ENCODE measurements around the gene PLEKHM1.
"Not testable (repeated sequence)": the region's sequence is repeated elsewhere in the genome, so short reads cannot be mapped to it uniquely, and the experiment has no call there.

DNA sequence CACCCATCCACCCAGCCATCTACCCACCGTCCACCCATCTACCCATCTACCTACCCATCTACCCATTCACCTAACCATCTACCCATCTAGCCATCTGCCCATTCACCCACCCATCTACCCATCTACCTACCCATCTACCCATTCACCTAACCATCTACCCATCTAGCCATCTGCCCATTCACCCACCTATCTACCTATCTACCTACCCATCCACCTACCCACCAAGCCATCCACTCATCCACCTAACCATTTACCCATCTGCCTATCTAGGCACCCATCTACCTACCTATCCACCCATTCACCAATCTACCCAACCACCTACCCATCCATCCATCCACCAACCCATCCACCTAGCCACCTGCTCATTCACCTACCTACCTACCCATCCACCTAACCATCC is 41.3 kb downstream of the PLEKHM1 start:
- TF ChIP-seq, protein P1, sequence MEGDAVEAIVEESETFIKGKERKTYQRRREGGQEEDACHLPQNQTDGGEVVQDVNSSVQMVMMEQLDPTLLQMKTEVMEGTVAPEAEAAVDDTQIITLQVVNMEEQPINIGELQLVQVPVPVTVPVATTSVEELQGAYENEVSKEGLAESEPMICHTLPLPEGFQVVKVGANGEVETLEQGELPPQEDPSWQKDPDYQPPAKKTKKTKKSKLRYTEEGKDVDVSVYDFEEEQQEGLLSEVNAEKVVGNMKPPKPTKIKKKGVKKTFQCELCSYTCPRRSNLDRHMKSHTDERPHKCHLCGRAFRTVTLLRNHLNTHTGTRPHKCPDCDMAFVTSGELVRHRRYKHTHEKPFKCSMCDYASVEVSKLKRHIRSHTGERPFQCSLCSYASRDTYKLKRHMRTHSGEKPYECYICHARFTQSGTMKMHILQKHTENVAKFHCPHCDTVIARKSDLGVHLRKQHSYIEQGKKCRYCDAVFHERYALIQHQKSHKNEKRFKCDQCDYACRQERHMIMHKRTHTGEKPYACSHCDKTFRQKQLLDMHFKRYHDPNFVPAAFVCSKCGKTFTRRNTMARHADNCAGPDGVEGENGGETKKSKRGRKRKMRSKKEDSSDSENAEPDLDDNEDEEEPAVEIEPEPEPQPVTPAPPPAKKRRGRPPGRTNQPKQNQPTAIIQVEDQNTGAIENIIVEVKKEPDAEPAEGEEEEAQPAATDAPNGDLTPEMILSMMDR (IDR thresholded peaks at IDR 0.05), result not testable (repeated sequence)
- not testable (repeated sequence) for TF ChIP-seq POLR2A (IDR thresholded peaks at IDR 0.05)
